ENCODE data around the gene AVPR1B. TPM values are rescaled to one million over a fixed set of nuclear protein-coding genes. Genes with fewer than 3 reads are reported as not detected.

The AVPR1B gene
- polyA plus RNA-seq, 1 donor (not counting 4 experiments of a cell fraction or from before 2014, with no cell fraction given): not detected

- dilution Hi-C loops (cut with MboI; ENCODE audit: extremely low pct_ligation_motif_present, low sequenced_read_pairs): no loop called here
- Histone ChIP-seq H3K9me1 (ENCODE audit: control insufficient read depth, extremely low read depth, insufficient read depth, low read length) (no peaks in the 10 kb centered on the region), H3K36me3 (ENCODE audit: control insufficient read depth in 2 of 2, extremely low read depth in 1 of 2, insufficient read depth in 2 of 2, low read length in 2 of 2) (no peaks in the 10 kb centered on the region), H3K9ac (ENCODE audit: control insufficient read depth, extremely low read depth, insufficient read depth, low read length) (no peak overlapping the region), H3K4me1 (ENCODE audit: control insufficient read depth, extremely low read depth, insufficient read depth, low read length) (no peaks in the 10 kb centered on the region), H3K4me2 (ENCODE audit: control insufficient read depth, extremely low read depth, insufficient read depth, low read depth, low read length) (no peak overlapping the region), H3K27me3 (ENCODE audit: control insufficient read depth, extremely low read depth, insufficient read depth, low read length) (peaks cover 20% of the 10 kb centered on the region), H3K27ac (ENCODE audit: control insufficient read depth, insufficient read depth, low read length) (no peak overlapping the region), H3K9me3 (ENCODE audit: control insufficient read depth, low read depth, low read length) (no peaks in the 10 kb centered on the region), H2AFZ (ENCODE audit: control insufficient read depth, low read length) (no peak overlapping the region), H3K79me2 (ENCODE audit: control insufficient read depth, insufficient read depth, low read length) (no peaks in the 10 kb centered on the region), H4K20me1 (ENCODE audit: control insufficient read depth, extremely low read depth, insufficient read depth, low read length) (no peaks in the 10 kb centered on the region), H3K4me3 (ENCODE audit: control insufficient read depth in 2 of 3, extremely low read depth in 1 of 3, insufficient read depth in 2 of 3, low read depth in 1 of 3, low read length in 3 of 3) (no peak overlapping the region)
- DNase-seq (ENCODE audit: low read depth, low spot score) (no peak), FAIRE-seq (no peak)
- TF ChIP-seq EZH2 (IDR thresholded peaks at IDR 0.05; ENCODE audit: low read length) (no peak), CTCF (optimal IDR thresholded peaks at IDR 0.05 in 1 of 3, IDR thresholded peaks at IDR 0.05 in 1 of 3, conservative IDR thresholded peaks at IDR 0.05 in 1 of 3; ENCODE audit: extremely low read depth in 1 of 3, insufficient read depth in 2 of 3, low read length in 3 of 3) (no peak)
Observed at GRCh38 chr1:206142770-206143169, 25.6 kb upstream of the AVPR1B start.

- Histone ChIP-seq H3K4me1 (ENCODE audit: control insufficient read depth, extremely low read depth, insufficient read depth, low read length) (no peaks in the 10 kb centered on the region), H2AFZ (ENCODE audit: control insufficient read depth, low read length) (no peak overlapping the region), H3K36me3 (ENCODE audit: control insufficient read depth in 2 of 2, extremely low read depth in 1 of 2, insufficient read depth in 2 of 2, low read length in 2 of 2) (no peaks in the 10 kb centered on the region), H3K4me2 (ENCODE audit: control insufficient read depth, extremely low read depth, insufficient read depth, low read depth, low read length) (no peak overlapping the region), H3K9me3 (ENCODE audit: control insufficient read depth, low read depth, low read length) (no peaks in the 10 kb centered on the region), H3K79me2 (ENCODE audit: control insufficient read depth, insufficient read depth, low read length) (no peaks in the 10 kb centered on the region), H3K4me3 (ENCODE audit: control insufficient read depth in 2 of 3, extremely low read depth in 1 of 3, insufficient read depth in 2 of 3, low read depth in 1 of 3, low read length in 3 of 3) (no peak overlapping the region), H3K27ac (ENCODE audit: control insufficient read depth, insufficient read depth, low read length) (no peak overlapping the region), H3K9me1 (ENCODE audit: control insufficient read depth, extremely low read depth, insufficient read depth, low read length) (no peaks in the 10 kb centered on the region), H3K9ac (ENCODE audit: control insufficient read depth, extremely low read depth, insufficient read depth, low read length) (no peak overlapping the region), H4K20me1 (ENCODE audit: control insufficient read depth, extremely low read depth, insufficient read depth, low read length) (no peaks in the 10 kb centered on the region), H3K27me3 (ENCODE audit: control insufficient read depth, extremely low read depth, insufficient read depth, low read length) (peaks cover 20% of the 10 kb centered on the region)
- FAIRE-seq (no peak), DNase-seq (ENCODE audit: low read depth, low spot score) (no peak)
- no peak for TF ChIP-seq CTCF (optimal IDR thresholded peaks at IDR 0.05 in 1 of 3, IDR thresholded peaks at IDR 0.05 in 1 of 3, conservative IDR thresholded peaks at IDR 0.05 in 1 of 3; ENCODE audit: extremely low read depth in 1 of 3, insufficient read depth in 2 of 3, low read length in 3 of 3)
- TF ChIP-seq EZH2 (IDR thresholded peaks at IDR 0.05; ENCODE audit: low read length): no peak
- dilution Hi-C loops (cut with MboI; ENCODE audit: extremely low pct_ligation_motif_present, low sequenced_read_pairs): no loop called here
Observed at GRCh38 chr1:206142011-206142410, 24.8 kb upstream of the AVPR1B start.
